H1 (cell line): Measurements from ENCODE around the gene ELOA. TPM values are rescaled to one million over a fixed set of nuclear protein-coding genes. Genes with fewer than 3 reads are reported as not detected.
"Not testable (repeated sequence)": the region's sequence is repeated elsewhere in the genome, so short reads cannot be mapped to it uniquely, and the experiment has no call there.

Experiments
- CTCF ChIA-PET: fragments of 300-600 bp; sonication (Branson Sonifier 250); formaldehyde crosslinking; loops from one replicate; lab custom pipeline; 2021; ENCODE audit not compliant: partially characterized antibody; lab: Charles Lee
- POLR2A ChIA-PET: fragments of 300-600 bp; sonication (Branson Sonifier 250); formaldehyde crosslinking; loops from one replicate; lab custom pipeline; 2021; ENCODE audit warnings: inconsistent platforms; ENCODE audit not compliant: partially characterized antibody; lab: Charles Lee
- DNase-seq, 2 experiments: peaks; one replicate each; pipeline versions ENCODE4 v3.0.0 to v3.0.0-alpha.2; 2010 to 2022; ENCODE audit warnings: low spot score in 2 of 2, low read depth in 1 of 2, mixed read lengths in 1 of 2
- FAIRE-seq: peaks from 2 replicates; lab custom pipeline; 2011; peaks lifted over from hg19 to GRCh38; lab: Jason Lieb, UNC
- H2AFZ ChIP-seq: 2 replicates; pipeline ENCODE4 v1.8.1; 2012; ENCODE audit warnings: low read length, inconsistent platforms
- H2AK5ac ChIP-seq: 2 replicates; pipeline ENCODE4 v1.6.1; 2013; ENCODE audit warnings: low read depth, low read length
- H2BK120ac ChIP-seq: replicated peaks from 2 replicates; pipeline ENCODE3; 2013; ENCODE audit warnings: low read depth, low read length, inconsistent platforms
- H2BK12ac ChIP-seq: 2 replicates; pipeline ENCODE4 v1.6.1; 2013; ENCODE audit warnings: low read depth, low read length
- H2BK15ac ChIP-seq: 2 replicates; pipeline ENCODE4 v1.6.1; 2013; ENCODE audit warnings: low read length
- H2BK20ac ChIP-seq: 2 replicates; pipeline ENCODE4 v1.6.1; 2013; ENCODE audit warnings: low read length
- H2BK5ac ChIP-seq: 2 replicates; pipeline ENCODE4 v1.6.1; 2013; ENCODE audit warnings: low read depth, low read length
- H3K14ac ChIP-seq: 2 replicates; pipeline ENCODE4 v1.6.1; 2013; ENCODE audit warnings: inconsistent platforms; ENCODE audit not compliant: insufficient read length
- H3K18ac ChIP-seq: 2 replicates; pipeline ENCODE4 v1.6.1; 2013; ENCODE audit warnings: low read length; ENCODE audit errors: extremely low read depth
- H3K23ac ChIP-seq: 2 replicates; pipeline ENCODE4 v1.6.1; 2013; ENCODE audit warnings: inconsistent platforms; ENCODE audit not compliant: insufficient read length
- H3K23me2 ChIP-seq: 2 replicates; pipeline ENCODE4 v1.6.1; 2013; ENCODE audit warnings: low read depth, low read length
- H3K27ac ChIP-seq: 2 replicates; pipeline ENCODE4 v1.6.1; 2011; ENCODE audit warnings: low read depth, low read length, inconsistent platforms
- H3K27me3 ChIP-seq, 4 experiments: replicated peaks in 1 of 4; 1 replicate in 1 of 4; 2 replicates in 3 of 4; pipeline versions ENCODE4 v1.6.1 to v1.8.1; 2011 to 2013; ENCODE audit warnings: low read length in 3 of 4, mild to moderate bottlenecking in 3 of 4, inconsistent platforms in 2 of 4, mixed read lengths in 2 of 4, moderate library complexity in 1 of 4; ENCODE audit not compliant: control insufficient read depth in 3 of 4, insufficient read depth in 3 of 4; ENCODE audit errors: extremely low read depth in 1 of 4
- H3K36me3 ChIP-seq, 4 experiments: 2 replicates each; pipeline versions ENCODE4 v1.6.1 to v1.8.1; 2011 to 2013; ENCODE audit warnings: mild to moderate bottlenecking in 4 of 4, low read length in 3 of 4, moderate library complexity in 2 of 4, control low read depth in 1 of 4, inconsistent platforms in 1 of 4; ENCODE audit not compliant: insufficient read depth in 4 of 4, control insufficient read depth in 2 of 4
- H3K4ac ChIP-seq: replicated peaks from 2 replicates; pipeline ENCODE3; 2013; ENCODE audit warnings: low read length, low read depth, mixed read lengths, inconsistent platforms; ENCODE audit not compliant: insufficient read length
- H3K4me1 ChIP-seq, 4 experiments: replicated peaks in 1 of 4; 1 replicate in 1 of 4; 2 replicates in 3 of 4; pipeline versions ENCODE4 v1.6.1 to v1.8.1; 2011 to 2013; ENCODE audit warnings: low read length in 3 of 4, inconsistent platforms in 2 of 4, mixed read lengths in 1 of 4; ENCODE audit not compliant: insufficient read depth in 4 of 4, control insufficient read depth in 3 of 4
- H3K4me2 ChIP-seq, 2 experiments: 2 replicates each; pipeline versions ENCODE4 v1.6.1 to v1.8.1; 2011 to 2013; ENCODE audit warnings: low read depth in 2 of 2, low read length in 2 of 2, control low read depth in 1 of 2, inconsistent platforms in 1 of 2, mild to moderate bottlenecking in 1 of 2; ENCODE audit not compliant: insufficient read depth in 1 of 2
- H3K4me3 ChIP-seq, 4 experiments: fragments of 200-600, 300-600 bp in 1 of 4; sonication (generic), shearing (Covaris generic), sonication (Bioruptor Twin) in 1 of 4; 2 replicates each; pipeline versions ENCODE4 v1.5.1 to v1.8.1; 2011 to 2016; ENCODE audit warnings: low read length in 4 of 4, low read depth in 3 of 4, control low read depth in 2 of 4, inconsistent platforms in 2 of 4, mild to moderate bottlenecking in 2 of 4, mixed read lengths in 1 of 4, moderate library complexity in 1 of 4; ENCODE audit not compliant: insufficient read depth in 2 of 4; ENCODE audit errors: extremely low read depth in 1 of 4
- H3K56ac ChIP-seq: replicated peaks from 2 replicates; pipeline ENCODE3; 2013; ENCODE audit warnings: low read depth, mild to moderate bottlenecking, mixed read lengths, low read length, inconsistent platforms; ENCODE audit not compliant: insufficient read length
- H3K79me1 ChIP-seq: 2 replicates; pipeline ENCODE4 v1.6.1; 2013; ENCODE audit warnings: low read depth, low read length, control low read depth
- H3K79me2 ChIP-seq, 2 experiments: 2 replicates each; pipeline versions ENCODE4 v1.6.1 to v1.8.1; 2012 to 2013; ENCODE audit warnings: low read length in 2 of 2, mild to moderate bottlenecking in 2 of 2, inconsistent platforms in 1 of 2; ENCODE audit not compliant: insufficient read depth in 2 of 2, control insufficient read depth in 1 of 2
- H3K9ac ChIP-seq, 4 experiments: replicated peaks in 1 of 4; 1 replicate in 1 of 4; 2 replicates in 3 of 4; pipeline versions ENCODE4 v1.6.1 to v1.8.1; 2011 to 2013; ENCODE audit warnings: low read depth in 3 of 4, low read length in 3 of 4, control low read depth in 2 of 4, mild to moderate bottlenecking in 2 of 4, moderate library complexity in 2 of 4, inconsistent platforms in 1 of 4; ENCODE audit errors: extremely low read depth in 1 of 4
- H3K9me3 ChIP-seq, 2 experiments: 2 replicates each; pipeline versions ENCODE4 v1.6.1 to v1.8.1; 2012 to 2013; ENCODE audit warnings: mild to moderate bottlenecking in 2 of 2, moderate library complexity in 2 of 2, control low read depth in 1 of 2, inconsistent platforms in 1 of 2, low read depth in 1 of 2, low read length in 1 of 2, mixed read lengths in 1 of 2; ENCODE audit not compliant: insufficient read depth in 2 of 2
- H4K20me1 ChIP-seq, 2 experiments: replicated peaks in 1 of 2; 2 replicates each; pipeline versions ENCODE3 to v1.8.1; 2011 to 2013; ENCODE audit warnings: inconsistent platforms in 2 of 2, low read length in 2 of 2, mild to moderate bottlenecking in 1 of 2; ENCODE audit not compliant: insufficient read depth in 2 of 2, control insufficient read depth in 1 of 2
- H4K5ac ChIP-seq: 2 replicates; pipeline ENCODE4 v1.6.1; 2013; ENCODE audit warnings: low read length, low read depth, mixed read lengths, inconsistent platforms; ENCODE audit not compliant: insufficient read length
- H4K8ac ChIP-seq: 2 replicates; pipeline ENCODE4 v1.8.0; 2013; ENCODE audit warnings: mild to moderate bottlenecking, moderate library complexity, low read length, inconsistent platforms; ENCODE audit not compliant: insufficient read depth; ENCODE audit errors: extremely low read depth
- H4K91ac ChIP-seq: replicated peaks from 2 replicates; pipeline ENCODE3; 2013; ENCODE audit warnings: low read length, mixed read lengths, inconsistent platforms; ENCODE audit not compliant: insufficient read length
- WGBS, 2 experiments: shearing (Covaris generic) in 1 of 2; methylation state at CpG; one replicate each; pipeline versions ENCODE4 v1.1.6 to v1.1.7; 2013 to 2015; ENCODE audit warnings: low lambda C conversion rate in 2 of 2, mixed read lengths in 2 of 2, inconsistent platforms in 1 of 2, low coverage in 1 of 2, missing lambda C conversion rate in 1 of 2; ENCODE audit not compliant: insufficient replicate concordance in 2 of 2, insufficient coverage in 1 of 2, insufficient read length in 1 of 2; ENCODE audit errors: extremely low coverage in 1 of 2, missing lambda C conversion rate in 1 of 2; 5-methylcytosine and 5-hydroxymethylcytosine counted together
- polyA plus RNA-seq, 7 experiments: library from polyadenylated mRNA; depleted of rRNA in 3 of 7; stranded (reverse) in 5 of 7; unstranded in 2 of 7; fragments of >200 nt in 5 of 7; fragments of 200-250 nt in 2 of 7; gene quantifications; 1 replicate in 5 of 7; 2 replicates in 1 of 7; 4 replicates in 1 of 7; pipeline versions ENCODE4 v1.2.1 to v1.2.3, GENCODE V29; 2011 to 2013; ENCODE audit warnings: missing spikeins in 2 of 7, mixed read lengths in 2 of 7
- total RNA-seq: library from RNA; stranded (reverse); fragmentation: NEBNext Ultra II Directional; extraction: Animal tissue kit (Norgen Biotek cat#: 25700); gene quantifications from 2 replicates; pipeline ENCODE4 v1.2.1, GENCODE V29; 2021

The ELOA gene
- total and polyA plus RNA-seq, 2 of the 8 experiments (the other 6 are each of a cell fraction or from before 2014, with no cell fraction given), result 15.7 to 61.1 TPM

- not testable (repeated sequence) for H3K9me3 ChIP-seq, H3K14ac ChIP-seq, H3K79me2 ChIP-seq, H3K23ac ChIP-seq, H3K4ac ChIP-seq, H2AFZ ChIP-seq, H3K9ac ChIP-seq, H3K27me3 ChIP-seq, H4K8ac ChIP-seq, H3K4me3 ChIP-seq, H2BK15ac ChIP-seq, H4K91ac ChIP-seq, H3K23me2 ChIP-seq, FAIRE-seq, H3K18ac ChIP-seq, H3K36me3 ChIP-seq, H3K4me1 ChIP-seq, H4K20me1 ChIP-seq, DNase-seq, H3K4me2 ChIP-seq, H2AK5ac ChIP-seq, H2BK12ac ChIP-seq, H3K56ac ChIP-seq, H2BK120ac ChIP-seq, H3K79me1 ChIP-seq, H4K5ac ChIP-seq, H2BK20ac ChIP-seq, H2BK5ac ChIP-seq, H3K27ac ChIP-seq
- WGBS, 2 experiments, result 84% methylated on average over 5 of the region's 5 CpGs; no CpG with 5 or more reads in 1 of the 2 experiments
- CTCF ChIA-PET, result interaction anchor here (0.7 to 1.5 kb wide), 3 partner anchors 17 to 47 kb away, joined by 3 to 4 read pairs (median 3); no protein-coding TSS in a partner anchor
- POLR2A ChIA-PET, result interaction anchor here (1.1 to 3.6 kb wide), 3 partner anchors 10 to 41 kb away, joined by 3 to 19 read pairs (median 9); partner anchors contain the start of genes ELOA and RPL11
Observed at GRCh38 chr1:23733281-23733680, 10.0 kb upstream of the ELOA start.
